H9 (cell line): ENCODE results near the gene FRMD1. TPM values are rescaled to one million over a fixed set of nuclear protein-coding genes. Genes with fewer than 3 reads are reported as not detected.

Experiments used
- DNase-seq: peaks from one replicate; pipeline ENCODE4 v3.0.0-alpha.2; 2017
- H2AFZ ChIP-seq: one replicate; pipeline ENCODE4 v1.6.1; 2013; ENCODE audit warnings: mild to moderate bottlenecking, low read length, control low read depth, moderate library complexity
- H2AK5ac ChIP-seq: 2 replicates; pipeline ENCODE4 v1.6.1; 2013; ENCODE audit warnings: low read length, control low read depth, mixed read lengths; ENCODE audit not compliant: insufficient read length
- H2BK120ac ChIP-seq: one replicate; pipeline ENCODE4 v1.6.1; 2013; ENCODE audit warnings: low read depth, mild to moderate bottlenecking, low read length, control low read depth, inconsistent platforms; ENCODE audit not compliant: poor library complexity, severe bottlenecking
- H2BK12ac ChIP-seq: 2 replicates; pipeline ENCODE4 v1.6.1; 2013; ENCODE audit warnings: low read length, control low read depth, mixed read lengths, low read depth; ENCODE audit not compliant: insufficient read length
- H2BK15ac ChIP-seq: 2 replicates; pipeline ENCODE4 v1.6.1; 2013; ENCODE audit warnings: low read depth, low read length, control low read depth
- H2BK20ac ChIP-seq: one replicate; pipeline ENCODE4 v1.6.1; 2013; ENCODE audit warnings: low read depth, mild to moderate bottlenecking, low read length, control low read depth, inconsistent platforms; ENCODE audit not compliant: poor library complexity, severe bottlenecking
- H2BK5ac ChIP-seq: 2 replicates; pipeline ENCODE4 v1.6.1; 2013; ENCODE audit warnings: low read length, control low read depth, mixed read lengths; ENCODE audit not compliant: insufficient read length
- H3K14ac ChIP-seq: 2 replicates; pipeline ENCODE4 v1.6.1; 2013; ENCODE audit warnings: low read length, control low read depth; ENCODE audit not compliant: insufficient read depth
- H3K18ac ChIP-seq: 2 replicates; pipeline ENCODE4 v1.6.1; 2013; ENCODE audit warnings: low read depth, mild to moderate bottlenecking, mixed read lengths, low read length, control low read depth; ENCODE audit not compliant: insufficient read length
- H3K23ac ChIP-seq: 2 replicates; pipeline ENCODE4 v1.6.1; 2013; ENCODE audit warnings: low read length, control low read depth, mixed read lengths, low read depth; ENCODE audit not compliant: insufficient read length
- H3K23me2 ChIP-seq: 2 replicates; pipeline ENCODE4 v1.6.1; 2013; ENCODE audit warnings: low read depth, mild to moderate bottlenecking, mixed read lengths, low read length, control low read depth; ENCODE audit not compliant: insufficient read length, poor library complexity, severe bottlenecking
- H3K27ac ChIP-seq: 2 replicates; pipeline ENCODE4 v1.5.1; 2013; ENCODE audit warnings: low read length, control low read depth, mixed read lengths, low read depth; ENCODE audit not compliant: insufficient read length
- H3K27me3 ChIP-seq: 2 replicates; pipeline ENCODE4 v1.6.1; 2013; ENCODE audit warnings: low read length, control low read depth, inconsistent platforms; ENCODE audit not compliant: insufficient read depth
- H3K4ac ChIP-seq: 2 replicates; pipeline ENCODE4 v1.6.1; 2013; ENCODE audit warnings: low read depth, mild to moderate bottlenecking, control low read depth, inconsistent platforms, low read length, moderate library complexity
- H3K4me1 ChIP-seq: 2 replicates; pipeline ENCODE4 v1.6.1; 2013; ENCODE audit warnings: low read length, control low read depth, inconsistent platforms; ENCODE audit not compliant: insufficient read depth
- H3K4me2 ChIP-seq: 2 replicates; pipeline ENCODE4 v1.6.1; 2013; ENCODE audit warnings: low read length, control low read depth, mixed read lengths; ENCODE audit not compliant: insufficient read length, insufficient read depth
- H3K56ac ChIP-seq: 2 replicates; pipeline ENCODE4 v1.6.1; 2013; ENCODE audit warnings: low read depth, mild to moderate bottlenecking, mixed read lengths, low read length, control low read depth; ENCODE audit not compliant: insufficient read length
- H3K79me1 ChIP-seq: 2 replicates; pipeline ENCODE4 v1.6.1; 2013; ENCODE audit warnings: low read depth, mild to moderate bottlenecking, moderate library complexity, low read length, control low read depth, inconsistent platforms; ENCODE audit not compliant: insufficient read depth, poor library complexity, severe bottlenecking
- H3K79me2 ChIP-seq: 2 replicates; pipeline ENCODE4 v1.6.1; 2013; ENCODE audit warnings: low read length, control low read depth, inconsistent platforms; ENCODE audit not compliant: insufficient read depth
- H3K9ac ChIP-seq: 2 replicates; pipeline ENCODE4 v1.6.1; 2013; ENCODE audit warnings: low read length, control low read depth, mixed read lengths; ENCODE audit not compliant: insufficient read length; ENCODE audit errors: extremely low read depth
- H3K9me3 ChIP-seq: one replicate; pipeline ENCODE4 v1.6.1; 2013; ENCODE audit warnings: low read depth, low read length, inconsistent platforms; ENCODE audit not compliant: control insufficient read depth
- H3T11ph ChIP-seq: one replicate; pipeline ENCODE4 v1.6.1; 2013; ENCODE audit warnings: mild to moderate bottlenecking, low read length, control low read depth, inconsistent platforms
- H4K20me1 ChIP-seq: one replicate; pipeline ENCODE4 v1.6.1; 2013; ENCODE audit not compliant: control insufficient read depth, insufficient read length, insufficient read depth
- H4K5ac ChIP-seq: 2 replicates; pipeline ENCODE4 v1.6.1; 2013; ENCODE audit warnings: low read depth, mild to moderate bottlenecking, mixed read lengths, low read length, control low read depth; ENCODE audit not compliant: insufficient read length
- H4K8ac ChIP-seq: replicated peaks from 2 replicates; pipeline ENCODE4 v1.6.1; 2013; ENCODE audit warnings: low read length, control low read depth, mixed read lengths, low read depth; ENCODE audit not compliant: insufficient read length
- H4K91ac ChIP-seq: 2 replicates; pipeline ENCODE4 v1.6.1; 2013; ENCODE audit warnings: low read depth, mild to moderate bottlenecking, moderate library complexity, mixed read lengths, low read length, control low read depth; ENCODE audit not compliant: insufficient read length
- H3K27ac Mint-ChIP-seq, 3 experiments: 2 replicates in 2 of 3; 3 replicates in 1 of 3; pipeline ENCODE4 v1.8.0; 2020 to 2021; ENCODE audit warnings: mixed read lengths in 3 of 3, mild to moderate bottlenecking in 1 of 3, moderate library complexity in 1 of 3
- H3K27me3 Mint-ChIP-seq: 2 replicates; pipeline ENCODE4 v1.8.0; 2021; ENCODE audit warnings: low read depth, mild to moderate bottlenecking, moderate library complexity, mixed read lengths
- H3K36me3 Mint-ChIP-seq, 3 experiments: 2 replicates in 2 of 3; 3 replicates in 1 of 3; pipeline ENCODE4 v1.8.0; 2020 to 2021; ENCODE audit warnings: low read depth in 3 of 3, mixed read lengths in 3 of 3; ENCODE audit not compliant: insufficient read depth in 1 of 3
- H3K4me1 Mint-ChIP-seq, 2 experiments: 2 replicates each; pipeline ENCODE4 v1.8.0; 2020; ENCODE audit warnings: mixed read lengths in 2 of 2
- H3K4me3 Mint-ChIP-seq, 2 experiments: 2 replicates in 1 of 2; 3 replicates in 1 of 2; pipeline ENCODE4 v1.8.0; 2020 to 2021; ENCODE audit warnings: mild to moderate bottlenecking in 2 of 2, mixed read lengths in 2 of 2, moderate library complexity in 1 of 2
- H3K9me3 Mint-ChIP-seq, 2 experiments: 2 replicates in 1 of 2; 3 replicates in 1 of 2; pipeline ENCODE4 v1.8.0; 2020; ENCODE audit warnings: mild to moderate bottlenecking in 2 of 2, mixed read lengths in 2 of 2, moderate library complexity in 1 of 2
- WGBS: extraction: QIAGEN DNeasy Blood & Tissue Kit; methylation state at CpG from one replicate; pipeline ENCODE4 v1.1.7; 2013; ENCODE audit warnings: missing lambda C conversion rate, low lambda C conversion rate, mixed read lengths; ENCODE audit not compliant: insufficient read length; ENCODE audit errors: extremely low coverage; 5-methylcytosine and 5-hydroxymethylcytosine counted together
- total RNA-seq: library from RNA; stranded (reverse); gene quantifications from 2 replicates; pipeline ENCODE4 v1.2.1, GENCODE V29; 2021
- TF ChIP-seq, protein P1 (sequence below): fragments of 200-600 bp; sonication (generic); conservative IDR thresholded peaks from 3 replicates; pipeline ENCODE4 v1.8.0; 2021; ENCODE audit warnings: antibody characterized with exemption, mild to moderate bottlenecking

The FRMD1 gene
- total RNA-seq, 1 experiment from 2014 or later = not detected

DNA sequence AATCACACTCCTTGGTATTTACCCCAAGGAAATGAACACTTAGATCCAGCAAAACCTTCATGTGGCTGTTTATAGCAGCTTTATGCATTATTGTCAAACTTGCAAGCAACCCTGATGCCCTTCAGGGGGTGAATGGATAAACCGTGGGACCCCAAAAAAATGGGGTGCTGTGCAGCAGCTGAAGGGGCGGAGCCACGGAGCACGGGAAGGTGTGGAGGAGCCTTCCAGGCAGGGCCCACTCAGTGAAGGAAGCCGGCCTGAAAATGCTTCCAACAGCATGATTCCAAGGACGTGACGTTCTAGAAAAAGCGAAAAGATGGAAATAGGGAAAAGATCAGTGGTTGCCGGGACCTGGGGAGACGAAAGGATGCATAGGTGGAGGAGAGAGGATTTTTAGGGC lies 25.6 kb upstream of the FRMD1 start:
- peaks cover 5% of the 10 kb centered on the region for H3K27me3 Mint-ChIP-seq
- H3K9me3 ChIP-seq = no peaks in the 10 kb centered on the region
- no peak overlapping the region for H2AK5ac ChIP-seq
- H3K27ac Mint-ChIP-seq = no peak overlapping the region
- H2BK5ac ChIP-seq = no peak overlapping the region
- no peak overlapping the region for H2BK120ac ChIP-seq
- H3K4me1 ChIP-seq = peaks cover 2% of the 10 kb centered on the region; the same call in 1 of the 2 replicates
- no peak overlapping the region for H4K8ac ChIP-seq
- H3K4me3 Mint-ChIP-seq = no peak overlapping the region
- H3K27me3 ChIP-seq = no peaks in the 10 kb centered on the region
- no peak overlapping the region for H4K5ac ChIP-seq
- TF ChIP-seq, protein P1, sequence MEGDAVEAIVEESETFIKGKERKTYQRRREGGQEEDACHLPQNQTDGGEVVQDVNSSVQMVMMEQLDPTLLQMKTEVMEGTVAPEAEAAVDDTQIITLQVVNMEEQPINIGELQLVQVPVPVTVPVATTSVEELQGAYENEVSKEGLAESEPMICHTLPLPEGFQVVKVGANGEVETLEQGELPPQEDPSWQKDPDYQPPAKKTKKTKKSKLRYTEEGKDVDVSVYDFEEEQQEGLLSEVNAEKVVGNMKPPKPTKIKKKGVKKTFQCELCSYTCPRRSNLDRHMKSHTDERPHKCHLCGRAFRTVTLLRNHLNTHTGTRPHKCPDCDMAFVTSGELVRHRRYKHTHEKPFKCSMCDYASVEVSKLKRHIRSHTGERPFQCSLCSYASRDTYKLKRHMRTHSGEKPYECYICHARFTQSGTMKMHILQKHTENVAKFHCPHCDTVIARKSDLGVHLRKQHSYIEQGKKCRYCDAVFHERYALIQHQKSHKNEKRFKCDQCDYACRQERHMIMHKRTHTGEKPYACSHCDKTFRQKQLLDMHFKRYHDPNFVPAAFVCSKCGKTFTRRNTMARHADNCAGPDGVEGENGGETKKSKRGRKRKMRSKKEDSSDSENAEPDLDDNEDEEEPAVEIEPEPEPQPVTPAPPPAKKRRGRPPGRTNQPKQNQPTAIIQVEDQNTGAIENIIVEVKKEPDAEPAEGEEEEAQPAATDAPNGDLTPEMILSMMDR = no peak
- no peak overlapping the region for H4K91ac ChIP-seq
- H3K4me2 ChIP-seq = no peak overlapping the region
- H2BK15ac ChIP-seq = no peak overlapping the region
- H3K36me3 Mint-ChIP-seq = no peaks in the 10 kb centered on the region
- no peak overlapping the region for H3K18ac ChIP-seq
- H3K9me3 Mint-ChIP-seq = no peaks in the 10 kb centered on the region
- no CpG with 5 or more reads among the region's 10 CpGs for WGBS
- no peak overlapping the region for H2BK20ac ChIP-seq
- no peak overlapping the region for H3K27ac ChIP-seq
- H3K23ac ChIP-seq = no peak overlapping the region
- H3K4ac ChIP-seq = no peak overlapping the region
- H3K79me2 ChIP-seq = no peaks in the 10 kb centered on the region
- no peak overlapping the region for H3T11ph ChIP-seq
- no peaks in the 10 kb centered on the region for H3K23me2 ChIP-seq
- no peak overlapping the region for H3K9ac ChIP-seq
- no peaks in the 10 kb centered on the region for H3K79me1 ChIP-seq
- no peak for DNase-seq
- H3K14ac ChIP-seq = no peak overlapping the region
- H2AFZ ChIP-seq = no peak overlapping the region
- H2BK12ac ChIP-seq = no peak overlapping the region
- no peaks in the 10 kb centered on the region for H4K20me1 ChIP-seq
- no peak overlapping the region for H3K56ac ChIP-seq
- H3K4me1 Mint-ChIP-seq = peaks cover 23 to 32% of the 10 kb centered on the region in 2 experiments
